IPS-11a (cell line): ENCODE measurements around the gene OSBPL9.
"Not testable (repeated sequence)": the region's sequence is repeated elsewhere in the genome, so short reads cannot be mapped to it uniquely, and the experiment has no call there.

Source experiments
- H3K4me3 ChIP-seq: one replicate; pipeline ENCODE4 v1.5.1; 2013; ENCODE audit warnings: low read depth, low read length, control low read depth

The OSBPL9 gene

DNA sequence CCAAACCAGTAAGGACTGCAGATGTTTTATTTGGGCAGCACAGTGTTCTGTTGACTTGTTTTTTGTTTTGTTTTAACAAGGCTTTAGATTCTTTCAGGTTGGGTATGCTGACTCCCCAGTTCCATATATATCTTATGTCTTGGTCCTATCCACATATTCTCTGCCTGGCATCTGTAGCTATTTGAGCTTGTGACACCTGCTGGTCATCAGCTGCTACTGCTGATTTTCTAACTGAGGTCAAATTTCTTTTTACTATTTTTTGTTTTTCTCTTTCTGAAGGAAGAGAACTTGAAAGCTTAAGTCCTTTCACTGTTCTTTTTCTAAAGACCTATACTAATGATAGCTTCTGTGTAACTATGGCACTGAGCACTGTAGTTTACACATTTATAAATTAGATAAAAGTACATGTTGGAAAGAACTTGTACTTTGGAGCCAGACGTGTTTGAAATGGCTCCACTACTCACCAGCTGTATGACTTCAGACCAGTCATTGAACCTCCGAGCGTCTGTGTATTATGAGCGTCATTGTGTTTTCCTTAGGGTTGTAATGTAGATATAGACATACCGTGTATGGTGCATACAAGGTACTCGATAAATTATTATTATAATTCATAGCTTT lies 152.2 kb downstream of the OSBPL9 start:
- H3K4me3 ChIP-seq, result no peak overlapping the region

DNA sequence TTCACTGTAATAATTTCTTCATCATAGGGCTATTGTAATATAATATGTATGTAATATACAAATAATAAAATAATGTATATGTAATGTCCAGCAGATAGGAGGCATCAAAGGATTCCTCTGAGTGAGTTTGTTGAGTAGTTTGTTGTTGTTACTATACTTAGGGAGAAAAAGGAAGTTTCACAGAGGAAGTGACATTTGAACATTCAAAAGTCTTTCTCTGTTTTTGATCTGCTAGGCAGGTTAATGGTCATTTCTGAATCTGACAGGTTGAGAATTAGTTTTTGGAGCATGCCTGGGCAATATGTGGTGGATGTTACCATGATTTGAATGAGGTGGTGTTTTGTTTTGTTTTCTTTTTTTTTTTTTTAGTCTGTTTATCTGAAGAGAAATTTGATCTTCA lies 159.5 kb downstream of the OSBPL9 start:
- H3K4me3 ChIP-seq, result no peak overlapping the region

DNA sequence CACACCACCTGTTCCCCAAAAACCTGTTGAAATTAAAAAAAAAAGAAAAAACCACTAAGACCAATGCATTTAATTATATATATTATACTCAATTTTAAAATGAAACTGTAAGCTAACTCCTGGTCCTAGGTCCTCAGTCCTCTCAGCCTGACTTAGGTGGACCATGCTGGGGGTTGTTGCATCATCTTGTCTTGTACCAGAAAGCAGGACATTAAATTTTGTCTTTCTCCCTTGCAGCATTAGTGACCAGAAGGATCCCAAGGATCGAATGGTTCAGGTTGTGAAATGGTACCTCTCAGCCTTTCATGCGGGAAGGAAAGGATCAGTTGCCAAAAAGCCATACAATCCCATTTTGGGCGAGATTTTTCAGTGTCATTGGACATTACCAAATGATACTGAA lies 164.0 kb downstream of the OSBPL9 start:
- H3K4me3 ChIP-seq, result no peak overlapping the region

DNA sequence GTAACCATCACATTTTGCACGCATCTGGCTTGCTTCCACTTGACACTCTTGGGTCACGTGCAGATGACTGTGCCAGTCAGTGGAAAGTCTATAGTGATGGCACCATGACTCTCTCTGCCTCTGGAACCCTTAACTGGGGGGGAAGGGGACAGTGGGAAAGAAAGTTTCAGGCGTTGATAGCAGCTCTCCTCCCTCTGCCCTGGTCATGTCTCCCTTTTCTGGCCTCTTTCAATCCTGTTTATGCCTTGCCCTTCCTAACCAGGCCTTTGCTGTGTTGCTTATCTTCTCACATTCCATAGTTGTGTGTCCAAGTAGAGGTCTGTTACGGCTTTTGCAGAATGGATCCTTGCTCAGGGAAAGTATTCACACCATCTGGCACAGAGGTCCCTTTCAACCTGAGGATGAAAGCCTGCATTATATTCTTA lies 168.1 kb downstream of the OSBPL9 start:
- no peak overlapping the region for H3K4me3 ChIP-seq

DNA sequence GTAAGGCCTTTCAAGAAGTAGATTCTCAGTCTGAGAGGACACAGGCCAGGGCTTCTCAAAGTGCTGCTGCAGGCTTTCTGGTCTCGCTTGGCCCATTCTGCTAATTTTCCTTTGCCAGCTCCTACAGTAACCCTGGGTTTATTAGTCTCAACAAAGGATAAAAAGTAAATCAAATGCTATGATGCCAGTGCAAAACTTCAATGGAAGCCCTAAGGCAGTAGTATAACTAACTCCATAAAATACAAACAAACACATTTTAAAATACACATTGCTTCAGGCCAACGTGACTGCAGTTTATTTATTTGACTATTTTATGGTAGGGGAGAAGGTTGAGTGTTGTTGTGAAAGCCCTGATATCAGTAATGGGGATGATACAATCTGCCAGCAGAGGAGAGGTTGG lies 172.0 kb downstream of the OSBPL9 start:
- H3K4me3 ChIP-seq, result no peak overlapping the region

DNA sequence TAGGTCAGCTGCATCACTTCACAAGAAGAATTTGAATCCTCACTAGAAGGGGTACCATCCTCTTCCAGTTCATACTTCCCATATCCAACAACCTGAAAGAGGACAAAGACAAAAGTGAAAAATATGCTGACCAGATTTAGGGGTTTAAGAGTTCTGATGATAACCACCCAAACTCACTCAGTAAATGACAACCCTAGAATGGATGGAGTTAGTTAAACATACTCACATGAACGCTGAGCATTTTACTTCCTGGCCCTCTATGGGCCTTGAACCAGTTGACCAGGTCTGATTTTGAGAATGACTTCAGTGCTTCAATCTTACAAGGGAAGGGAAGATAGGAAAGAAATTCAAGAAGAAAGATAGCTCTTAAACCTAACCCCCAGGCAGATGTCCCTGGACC lies 172.4 kb downstream of the OSBPL9 start:
- no peak overlapping the region for H3K4me3 ChIP-seq

DNA sequence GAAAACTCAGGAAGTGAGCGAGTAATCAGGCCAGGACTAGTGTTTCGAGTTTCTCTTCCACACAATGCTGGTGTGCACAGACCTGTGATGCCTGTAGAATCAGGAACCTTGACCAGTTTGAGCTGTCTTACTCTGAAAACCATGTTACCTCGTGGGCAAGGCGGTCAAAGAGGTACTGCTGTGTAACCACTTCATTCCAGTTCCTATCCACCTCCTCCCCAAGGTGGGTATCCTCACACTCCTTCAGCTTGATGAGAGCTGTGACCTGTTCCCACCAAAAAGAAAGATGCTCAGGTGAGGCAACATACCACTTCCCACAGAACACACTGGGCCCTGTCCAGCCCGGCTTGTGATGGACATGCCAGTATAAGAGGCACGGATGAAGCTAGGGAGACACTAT lies 173.5 kb downstream of the OSBPL9 start:
- H3K4me3 ChIP-seq, result no peak overlapping the region

DNA sequence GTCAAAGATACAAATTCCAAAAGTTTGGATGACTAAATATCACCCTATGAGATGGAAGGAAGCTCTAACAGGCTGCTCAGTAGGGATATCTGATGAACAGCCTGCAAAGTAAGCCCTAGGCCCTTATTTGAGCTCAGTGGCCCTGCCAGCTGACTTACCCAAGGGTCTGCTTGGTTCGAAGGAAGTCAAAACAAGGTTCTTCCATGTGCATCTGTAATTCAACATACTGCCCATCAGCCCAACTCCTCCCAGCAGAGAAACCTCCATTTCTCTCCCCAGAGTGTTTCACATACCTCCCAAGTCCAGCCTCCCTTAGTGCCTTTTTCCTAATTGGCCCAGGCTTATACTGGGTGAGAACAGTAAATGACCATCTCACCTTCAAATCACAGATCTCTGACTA lies 175.0 kb downstream of the OSBPL9 start:
- no peak overlapping the region for H3K4me3 ChIP-seq

DNA sequence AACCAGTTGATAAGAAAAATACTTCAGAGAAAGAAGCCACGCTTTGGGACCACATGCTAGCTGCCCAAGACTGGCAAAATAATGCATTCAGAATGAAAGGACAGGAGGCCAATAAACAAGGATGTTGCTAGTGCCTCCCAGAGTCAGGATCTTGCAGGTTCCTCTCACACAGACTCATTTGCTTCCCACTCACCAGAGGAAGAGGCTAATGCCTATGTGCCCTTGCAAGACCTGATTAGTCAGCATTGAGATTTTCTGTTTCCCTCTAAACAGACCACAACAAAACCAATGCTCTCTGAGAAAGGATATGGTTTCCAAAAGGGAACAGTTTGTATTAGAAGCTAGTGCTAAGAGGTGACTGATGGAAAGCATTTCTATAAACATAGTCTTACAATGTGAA lies 176.0 kb downstream of the OSBPL9 start:
- no peak overlapping the region for H3K4me3 ChIP-seq

DNA sequence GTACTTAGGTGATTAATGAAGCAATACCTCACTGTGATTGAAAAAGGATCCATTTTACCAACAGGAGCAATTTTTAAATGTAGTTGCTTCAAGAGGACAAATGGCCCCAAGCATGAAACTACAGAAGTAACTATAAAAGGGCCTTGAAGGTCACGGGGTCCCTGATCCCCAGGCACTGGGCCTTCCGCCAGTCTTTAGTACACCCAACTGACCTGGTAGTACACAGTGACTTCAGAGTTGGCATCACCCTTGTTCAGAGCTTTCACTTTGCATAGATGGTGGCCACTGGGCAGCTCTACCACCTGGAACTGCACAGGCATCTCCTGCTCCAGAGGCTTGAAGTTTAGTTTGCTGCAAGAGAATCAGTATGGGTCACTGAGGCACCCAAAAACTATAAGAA lies 177.4 kb downstream of the OSBPL9 start:
- H3K4me3 ChIP-seq, result no peak overlapping the region

DNA sequence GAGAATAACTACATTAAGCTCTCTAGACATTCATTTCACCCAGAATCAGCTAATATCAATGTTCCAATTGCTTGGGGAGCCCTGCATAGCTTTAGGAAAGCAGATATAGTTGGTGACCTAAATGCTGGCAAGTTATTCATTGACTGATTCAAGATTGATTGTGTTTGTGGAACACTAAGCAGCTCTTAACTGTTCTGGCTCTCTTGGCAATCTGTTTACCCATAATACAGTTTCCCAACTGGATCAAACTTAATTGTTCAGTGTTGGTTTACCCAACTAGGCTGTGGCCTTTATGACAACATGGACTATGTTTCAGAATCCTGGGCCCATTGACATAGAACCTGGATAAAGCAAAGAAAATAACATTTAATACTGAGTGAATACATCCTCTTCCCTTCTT lies 178.0 kb downstream of the OSBPL9 start:
- no peak overlapping the region for H3K4me3 ChIP-seq

DNA sequence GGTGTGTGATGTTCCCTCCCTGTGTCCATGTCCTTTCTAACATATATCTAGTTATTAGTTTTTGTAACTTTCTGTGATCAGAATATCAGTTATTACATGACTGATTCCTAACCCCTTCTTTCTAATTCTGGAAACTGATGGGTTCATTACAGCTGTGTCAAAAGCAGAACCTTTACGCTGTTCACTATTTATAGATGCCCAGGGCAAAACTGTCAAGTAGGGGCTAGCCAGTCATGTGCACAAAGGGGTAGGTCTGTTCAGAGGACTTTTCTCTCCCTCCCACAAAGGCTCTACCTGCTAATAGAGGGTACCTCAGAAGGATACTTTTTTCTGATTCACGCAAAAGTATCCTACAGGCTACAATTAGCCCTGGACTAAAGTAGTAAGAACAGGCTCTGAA lies 182.5 kb downstream of the OSBPL9 start:
- H3K4me3 ChIP-seq, result no peak overlapping the region

DNA sequence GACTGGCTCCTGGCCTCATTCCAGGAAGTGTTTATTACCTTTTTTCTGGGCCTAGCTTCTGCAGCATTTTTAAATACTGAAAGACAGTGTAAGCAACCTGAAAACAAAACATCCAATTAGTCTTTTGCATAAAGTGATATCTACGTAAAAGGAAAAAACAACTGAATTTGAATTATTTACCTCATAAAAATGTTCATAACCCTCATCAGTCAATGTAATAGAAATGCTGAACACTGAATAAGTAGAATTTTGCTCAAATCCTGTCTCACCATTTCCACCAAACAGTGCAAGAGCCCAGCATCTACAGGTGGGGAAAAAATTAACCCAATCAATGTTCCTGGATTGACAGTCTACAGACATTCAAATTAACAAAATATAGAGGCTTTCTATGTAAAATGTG lies 197.6 kb downstream of the OSBPL9 start:
- no peak overlapping the region for H3K4me3 ChIP-seq

DNA sequence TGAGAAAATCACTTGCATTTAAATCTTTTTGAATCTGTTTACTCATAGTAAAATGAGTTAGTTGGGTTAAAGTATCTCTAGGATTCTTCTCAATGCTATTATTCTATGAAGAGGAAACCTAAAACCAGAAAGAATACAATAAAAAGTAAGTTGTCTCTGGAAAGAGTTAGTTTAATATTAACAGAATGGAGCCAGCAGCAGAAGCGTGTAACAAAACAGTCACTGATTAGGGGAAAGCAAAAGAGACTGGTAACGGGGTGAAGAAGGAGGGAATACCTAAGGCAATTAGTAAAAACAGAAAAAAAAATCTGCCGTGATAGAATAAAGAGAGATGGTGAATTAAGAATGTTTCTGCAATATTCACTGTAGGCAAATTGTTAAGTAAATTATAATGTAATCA lies 201.6 kb downstream of the OSBPL9 start:
- no peak overlapping the region for H3K4me3 ChIP-seq

DNA sequence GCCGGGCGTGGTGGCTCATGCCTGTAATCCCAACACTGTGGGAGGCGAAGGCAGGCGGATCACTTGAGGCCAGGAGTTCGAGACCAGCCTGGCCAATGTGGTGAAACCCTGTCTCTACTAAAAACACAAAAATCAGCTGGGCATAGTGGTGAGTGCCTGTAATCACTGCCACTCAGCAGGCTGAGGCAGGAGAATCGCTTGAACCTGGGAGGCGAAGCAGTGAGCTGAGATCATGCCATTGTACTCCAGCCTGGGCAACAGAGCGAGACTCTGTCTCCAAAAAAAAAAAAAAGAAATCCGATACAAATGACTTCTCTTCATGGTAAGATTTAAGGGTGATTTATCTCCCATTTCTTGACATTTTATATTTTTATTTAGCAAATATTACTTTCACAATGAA lies 202.1 kb downstream of the OSBPL9 start:
- not testable (repeated sequence) for H3K4me3 ChIP-seq

DNA sequence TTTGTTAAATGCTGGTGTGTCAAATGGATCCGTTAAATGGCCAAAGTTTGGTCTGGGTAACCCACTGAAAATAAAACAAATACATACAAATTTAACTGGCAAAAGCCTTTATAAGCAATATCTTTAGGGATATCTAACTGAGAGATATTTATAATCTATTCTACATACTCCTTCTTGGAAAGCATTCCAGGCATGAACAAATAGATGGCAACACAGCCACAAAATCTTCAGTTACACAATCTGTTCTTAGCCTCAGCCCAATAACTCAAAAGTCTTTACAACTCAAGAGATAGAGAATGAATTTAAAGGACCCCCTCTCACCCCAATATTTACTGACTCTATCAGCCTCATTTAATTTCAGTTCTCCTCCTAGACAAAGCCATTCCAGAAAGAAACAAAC lies 202.9 kb downstream of the OSBPL9 start:
- H3K4me3 ChIP-seq, result no peak overlapping the region

DNA sequence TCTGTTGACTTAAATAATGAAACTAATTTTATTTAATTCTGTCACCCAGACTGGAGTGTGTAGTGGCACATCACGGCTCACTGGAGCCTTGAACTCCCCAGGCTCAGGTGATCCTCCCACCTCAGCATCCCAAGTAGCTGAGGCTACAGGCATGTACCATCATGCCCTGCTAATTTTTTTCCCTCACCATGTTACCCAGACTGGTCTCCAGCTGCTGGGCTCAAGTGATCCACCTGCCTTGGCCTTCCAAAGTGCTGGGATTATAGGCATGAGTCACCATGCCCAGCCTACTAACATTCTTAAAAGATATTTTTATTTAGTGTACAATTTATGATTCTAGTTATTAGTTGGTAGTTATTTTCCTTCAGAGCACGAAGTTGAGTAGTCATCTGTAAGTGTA lies 212.2 kb downstream of the OSBPL9 start:
- H3K4me3 ChIP-seq, result no peak overlapping the region

DNA sequence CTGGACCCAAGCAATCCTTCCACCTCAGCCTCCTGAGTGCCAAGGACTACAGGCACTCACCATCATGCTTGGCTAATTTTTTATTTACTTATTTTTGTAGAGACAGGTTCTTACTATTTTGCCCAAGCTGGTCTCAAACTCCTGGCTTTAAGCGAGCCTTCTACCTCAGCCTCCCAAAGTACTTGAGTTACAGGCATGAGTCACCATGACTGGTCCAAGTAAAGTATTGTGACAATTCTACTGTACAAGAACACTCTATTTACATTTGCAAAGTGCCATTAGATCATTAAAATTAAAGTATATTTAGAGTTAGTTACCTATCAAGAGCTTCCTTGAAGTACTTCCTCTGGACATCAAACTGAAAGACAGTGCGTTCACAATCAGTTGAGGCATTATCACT lies 216.8 kb downstream of the OSBPL9 start:
- H3K4me3 ChIP-seq, result no peak overlapping the region

DNA sequence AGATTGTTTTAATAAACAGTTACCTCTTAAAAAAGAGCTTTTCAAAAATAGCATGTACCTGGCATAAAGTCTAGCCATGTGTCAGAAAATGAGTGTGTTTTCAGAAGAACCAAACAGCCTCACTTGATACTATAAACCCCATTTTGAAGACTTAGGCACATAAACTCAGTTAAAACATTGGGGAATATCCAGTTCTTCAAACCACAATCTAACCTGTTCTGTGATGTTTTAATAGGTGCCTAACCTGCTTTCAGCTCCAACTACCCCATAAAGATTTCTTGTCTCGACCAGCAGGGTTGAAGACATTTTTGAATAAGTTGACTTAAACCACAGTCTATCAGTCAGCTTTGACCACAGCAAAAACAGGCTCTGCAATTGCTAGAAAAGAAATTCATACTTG lies 220.4 kb downstream of the OSBPL9 start:
- no peak overlapping the region for H3K4me3 ChIP-seq
